ENCODE measurements around the gene TCERG1L.

DNA sequence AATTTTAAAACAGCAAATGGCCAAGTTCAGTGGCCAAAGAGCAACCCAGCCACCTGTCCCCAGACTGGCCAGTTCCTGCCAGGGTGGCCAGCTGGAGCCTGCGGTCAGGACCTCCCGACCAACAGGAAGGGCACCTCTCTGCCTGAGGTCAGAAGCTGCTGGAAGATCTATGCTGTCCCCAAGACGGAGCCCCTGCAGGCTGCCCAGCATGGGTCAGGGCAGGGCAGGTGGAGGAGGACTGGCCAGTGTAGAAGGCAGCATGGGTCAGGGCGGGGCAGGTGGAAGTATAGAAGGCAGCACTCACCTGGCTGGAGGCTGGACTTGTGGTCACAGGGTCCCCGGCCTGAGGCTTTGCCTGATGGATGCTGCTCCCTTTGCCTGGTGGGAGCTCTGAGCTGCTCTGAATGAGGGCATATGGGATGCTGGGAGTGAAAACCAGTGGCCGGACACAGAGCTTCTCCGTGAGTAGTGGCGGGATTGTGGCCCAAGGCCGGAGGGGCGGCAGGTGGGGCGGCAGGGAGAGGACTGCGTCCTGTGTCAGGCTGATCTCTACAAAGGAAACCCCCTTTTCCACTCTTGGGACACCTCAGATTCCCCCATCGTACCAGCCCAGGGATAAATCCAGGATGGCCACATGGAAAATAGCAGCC, 229.2 kb downstream of the TCERG1L start:
- TF ChIP-seq POLR2A (IDR thresholded peaks at IDR 0.05), result no peak
- TF ChIP-seq, protein P1, sequence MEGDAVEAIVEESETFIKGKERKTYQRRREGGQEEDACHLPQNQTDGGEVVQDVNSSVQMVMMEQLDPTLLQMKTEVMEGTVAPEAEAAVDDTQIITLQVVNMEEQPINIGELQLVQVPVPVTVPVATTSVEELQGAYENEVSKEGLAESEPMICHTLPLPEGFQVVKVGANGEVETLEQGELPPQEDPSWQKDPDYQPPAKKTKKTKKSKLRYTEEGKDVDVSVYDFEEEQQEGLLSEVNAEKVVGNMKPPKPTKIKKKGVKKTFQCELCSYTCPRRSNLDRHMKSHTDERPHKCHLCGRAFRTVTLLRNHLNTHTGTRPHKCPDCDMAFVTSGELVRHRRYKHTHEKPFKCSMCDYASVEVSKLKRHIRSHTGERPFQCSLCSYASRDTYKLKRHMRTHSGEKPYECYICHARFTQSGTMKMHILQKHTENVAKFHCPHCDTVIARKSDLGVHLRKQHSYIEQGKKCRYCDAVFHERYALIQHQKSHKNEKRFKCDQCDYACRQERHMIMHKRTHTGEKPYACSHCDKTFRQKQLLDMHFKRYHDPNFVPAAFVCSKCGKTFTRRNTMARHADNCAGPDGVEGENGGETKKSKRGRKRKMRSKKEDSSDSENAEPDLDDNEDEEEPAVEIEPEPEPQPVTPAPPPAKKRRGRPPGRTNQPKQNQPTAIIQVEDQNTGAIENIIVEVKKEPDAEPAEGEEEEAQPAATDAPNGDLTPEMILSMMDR (IDR thresholded peaks at IDR 0.05), result no peak

Data from body of pancreas (tissue), 4 donors.